ENCODE results near the gene S100A9. TPM values are rescaled to one million over a fixed set of nuclear protein-coding genes. Genes with fewer than 3 reads are reported as not detected.

The S100A9 gene
- total RNA-seq, 1 experiment from 2014 or later: not detected

DNA sequence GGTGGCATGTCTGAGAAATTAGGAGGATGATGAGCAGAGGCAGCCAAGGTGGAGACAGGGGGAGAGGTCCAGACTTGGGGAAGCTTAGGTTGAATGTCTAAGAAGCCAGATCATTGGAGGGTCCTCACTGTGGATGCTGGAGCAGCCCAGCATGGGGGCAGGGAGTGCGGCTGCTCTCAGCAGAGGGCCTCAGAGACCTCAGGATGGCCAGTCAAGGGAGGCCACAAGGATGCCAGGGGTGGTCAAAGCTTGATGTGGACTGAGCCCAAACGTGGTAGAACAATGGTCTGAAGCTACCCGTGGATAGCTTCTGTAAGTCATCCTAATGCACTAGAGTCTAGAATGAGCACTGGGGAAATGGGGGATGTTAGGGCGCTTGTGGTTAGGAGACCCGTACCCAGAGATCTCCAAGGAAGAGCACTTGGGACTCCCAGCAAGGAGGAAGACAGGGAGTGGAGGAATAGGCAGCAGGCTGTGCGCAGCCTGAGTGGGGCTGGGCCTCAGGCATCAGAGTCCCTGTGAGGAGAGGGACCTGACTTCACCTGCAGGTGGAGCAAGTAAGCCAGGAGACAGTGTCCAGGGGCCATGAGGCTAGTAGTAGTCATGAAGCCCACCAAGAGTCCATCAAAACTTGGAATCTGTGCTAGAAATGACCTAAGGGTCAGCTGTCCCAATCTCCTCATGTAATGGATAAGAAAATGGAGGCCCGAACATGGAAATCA, 4.3 kb upstream of the S100A9 start:
- Histone ChIP-seq H3K9me3 (peaks cover 5% of the 10 kb centered on the region; the same call in 1 of the 2 replicates), H3K36me3 (no peaks in the 10 kb centered on the region), H3K27me3 (peaks cover 31% of the 10 kb centered on the region), H3K4me3 (no peak overlapping the region)
- peak; percentile 13 for DNase-seq

DNA sequence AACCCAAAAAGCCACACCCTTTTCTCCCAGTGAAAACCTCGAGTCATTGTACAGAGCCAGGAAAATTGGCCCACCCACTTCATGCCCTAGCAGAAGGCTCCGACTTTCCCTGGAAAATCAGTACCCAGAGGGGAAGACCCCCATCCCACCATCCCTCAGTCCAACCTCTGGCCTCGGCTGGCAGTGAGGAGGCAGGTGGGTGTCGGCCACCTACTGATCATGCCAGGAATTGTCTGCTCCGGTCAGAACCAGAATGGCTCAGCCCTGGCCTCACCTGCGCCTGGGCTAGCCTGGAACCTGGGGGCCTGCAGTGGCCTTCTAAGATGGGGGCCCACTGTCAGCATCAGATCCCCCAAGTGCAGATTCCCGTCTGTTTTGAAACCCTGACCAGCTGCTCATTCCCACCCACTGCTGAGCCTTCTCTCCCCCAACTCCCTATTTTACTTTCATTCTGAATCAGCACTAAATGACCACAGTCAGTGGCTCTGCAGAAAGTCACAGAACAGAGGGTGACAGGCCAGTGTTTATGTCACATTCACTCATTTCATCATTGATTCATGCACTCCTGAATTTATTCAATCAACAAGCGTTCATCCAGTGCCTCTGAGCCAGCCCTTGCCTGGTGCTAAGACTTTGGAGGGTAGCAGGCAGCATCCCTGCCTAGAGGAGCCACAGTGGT, 3.0 kb upstream of the S100A9 start:
- DNase-seq: no peak
- H3K4me3 ChIP-seq: no peak overlapping the region
- peaks cover 22% of the 10 kb centered on the region for H3K27me3 ChIP-seq
- H3K9me3 ChIP-seq: peaks cover 5% of the 10 kb centered on the region; the same call in 1 of the 2 replicates
- H3K36me3 ChIP-seq: no peaks in the 10 kb centered on the region

GRCh38 chr1:153355445-153356071, 2.1 kb upstream of the S100A9 start:
- Histone ChIP-seq H3K36me3 (no peaks in the 10 kb centered on the region), H3K9me3 (peaks cover 5% of the 10 kb centered on the region; the same call in 1 of the 2 replicates), H3K27me3 (peaks cover 15% of the 10 kb centered on the region), H3K4me3 (no peak overlapping the region)
- DNase-seq: peak; percentile 76

DNA sequence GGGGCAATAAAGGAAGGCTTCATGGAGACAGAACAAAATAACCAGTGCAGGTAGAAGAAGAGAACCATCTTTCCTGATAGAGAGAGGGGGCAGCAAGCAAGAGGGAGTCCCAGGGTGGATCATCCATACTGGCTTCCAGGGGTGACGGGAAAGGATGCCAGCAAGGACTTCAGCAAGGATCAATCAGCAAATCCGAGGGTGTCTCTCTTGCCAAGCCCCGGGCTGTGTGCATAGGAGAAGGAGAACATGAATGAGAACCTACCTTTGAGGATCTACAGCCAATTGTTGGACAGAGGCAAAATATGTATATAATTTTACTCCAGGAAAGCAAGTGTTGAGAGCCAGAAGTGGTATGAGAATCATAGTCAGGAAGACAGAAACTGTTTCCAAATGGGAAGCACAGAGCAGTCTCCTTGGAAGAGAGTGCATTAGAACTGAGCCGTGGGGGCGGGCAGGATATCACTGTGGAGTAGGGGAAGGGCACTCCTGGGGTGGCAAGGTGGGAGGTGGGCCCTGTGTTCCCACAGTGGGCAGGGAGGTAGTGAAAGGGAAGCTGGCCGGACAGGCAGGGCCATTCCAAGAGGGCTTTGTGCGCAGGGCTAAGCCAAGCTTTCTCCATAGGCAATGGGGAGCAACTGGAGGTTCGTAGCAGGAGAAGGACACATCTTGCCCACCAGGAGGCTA, 1.1 kb upstream of the S100A9 start:
- no peak for DNase-seq
- H3K4me3 ChIP-seq: no peak overlapping the region
- H3K27me3 ChIP-seq: peaks cover 6% of the 10 kb centered on the region
- H3K9me3 ChIP-seq: peaks cover 5% of the 10 kb centered on the region; the same call in 1 of the 2 replicates
- no peaks in the 10 kb centered on the region for H3K36me3 ChIP-seq

DNA sequence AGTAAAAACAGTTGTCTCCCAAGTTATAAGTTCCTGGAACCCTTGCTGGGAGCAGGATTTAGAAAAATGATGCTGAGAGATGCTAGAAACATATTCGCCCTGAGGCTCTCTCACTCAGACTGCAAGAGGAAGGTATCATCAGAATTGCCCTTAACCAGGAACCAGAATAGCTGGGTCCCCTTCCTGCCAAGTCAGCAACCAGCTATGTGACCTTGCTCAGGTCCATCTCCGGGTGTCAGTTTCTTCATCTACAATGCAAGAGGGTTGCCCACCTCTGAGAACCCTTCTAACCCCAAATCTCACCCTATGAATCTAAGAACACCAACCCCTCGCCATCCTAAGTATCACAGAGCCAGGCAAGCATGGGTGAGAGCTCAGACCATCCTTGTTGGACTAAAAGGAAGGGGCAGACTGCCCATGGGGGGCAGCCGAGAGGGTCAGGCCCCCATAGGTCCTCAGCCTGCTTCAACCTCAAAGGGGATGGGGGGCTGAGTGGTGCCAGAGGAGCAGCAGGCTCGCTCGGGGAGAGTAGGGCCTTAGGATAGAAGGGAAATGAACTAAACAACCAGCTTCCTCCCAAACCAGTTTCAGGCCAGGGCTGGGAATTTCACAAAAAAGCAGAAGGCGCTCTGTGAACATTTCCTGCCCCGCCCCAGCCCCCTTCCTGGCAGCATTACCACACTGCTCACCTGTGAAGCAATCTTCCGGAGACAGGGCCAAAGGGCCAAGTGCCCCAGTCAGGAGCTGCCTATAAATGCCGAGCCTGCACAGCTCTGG, 390 bp upstream of the S100A9 start:
- Histone ChIP-seq H3K4me3 (no peak overlapping the region), H3K36me3 (no peaks in the 10 kb centered on the region), H3K27me3 (no peaks in the 10 kb centered on the region; the same call in 1 of the 2 replicates), H3K9me3 (peaks cover 5% of the 10 kb centered on the region; the same call in 1 of the 2 replicates)
- DNase-seq: no peak

GRCh38 chr1:153358691-153358975, 979 bp downstream of the S100A9 start:
- H3K4me3 ChIP-seq: no peak overlapping the region
- H3K9me3 ChIP-seq: peaks cover 5% of the 10 kb centered on the region; the same call in 1 of the 2 replicates
- no peak for DNase-seq
- H3K27me3 ChIP-seq: no peaks in the 10 kb centered on the region; the same call in 1 of the 2 replicates
- no peaks in the 10 kb centered on the region for H3K36me3 ChIP-seq

GRCh38 chr1:153359241-153359640, 1.6 kb downstream of the S100A9 start:
- no peak for DNase-seq
- H3K9me3 ChIP-seq: peaks cover 5% of the 10 kb centered on the region; the same call in 1 of the 2 replicates
- no peaks in the 10 kb centered on the region for H3K36me3 ChIP-seq
- no peak overlapping the region for H3K4me3 ChIP-seq
- H3K27me3 ChIP-seq: no peaks in the 10 kb centered on the region

DNA sequence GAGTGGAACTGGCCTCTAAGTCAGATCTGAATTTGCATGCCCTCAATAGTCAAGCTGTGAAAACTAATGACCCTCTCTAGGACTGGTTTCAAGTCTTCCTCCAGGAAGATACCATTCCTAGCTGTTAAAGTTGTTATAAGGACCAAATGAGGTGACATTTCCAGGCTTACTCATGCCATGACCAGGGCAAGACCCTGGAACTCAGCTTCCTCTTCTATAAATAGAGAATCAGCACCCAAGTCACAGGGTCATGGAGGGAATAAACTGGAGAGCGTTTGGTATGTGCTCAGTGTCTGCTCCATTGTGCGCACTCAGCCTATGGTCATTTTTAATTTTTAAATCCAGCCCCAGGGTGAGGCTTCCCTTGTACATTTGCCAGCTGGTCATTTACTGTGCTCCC, 2.5 kb downstream of the S100A9 start:
- no peak for DNase-seq
- Histone ChIP-seq H3K4me3 (no peak overlapping the region), H3K27me3 (no peaks in the 10 kb centered on the region), H3K36me3 (no peaks in the 10 kb centered on the region), H3K9me3 (peaks cover 5% of the 10 kb centered on the region; the same call in 1 of the 2 replicates)

GRCh38 chr1:153360592-153361479, 3.2 kb downstream of the S100A9 start:
- Histone ChIP-seq H3K36me3 (no peaks in the 10 kb centered on the region), H3K4me3 (no peak overlapping the region), H3K27me3 (no peaks in the 10 kb centered on the region), H3K9me3 (peaks cover 3% of the 10 kb centered on the region; the same call in 1 of the 2 replicates)
- DNase-seq: no peak

- Histone ChIP-seq H3K27me3 (no peaks in the 10 kb centered on the region; the same call in 1 of the 2 replicates), H3K4me3 (no peak overlapping the region), H3K36me3 (no peaks in the 10 kb centered on the region), H3K9me3 (no peaks in the 10 kb centered on the region)
- DNase-seq: no peak
Observed at GRCh38 chr1:153361480-153362109, 3.9 kb downstream of the S100A9 start.

GRCh38 chr1:153362187-153362775, 4.6 kb downstream of the S100A9 start:
- Histone ChIP-seq H3K36me3 (no peaks in the 10 kb centered on the region), H3K9me3 (no peaks in the 10 kb centered on the region), H3K4me3 (no peak overlapping the region), H3K27me3 (no peaks in the 10 kb centered on the region; the same call in 1 of the 2 replicates)
- DNase-seq: no peak

- H3K9me3 ChIP-seq: no peaks in the 10 kb centered on the region
- H3K36me3 ChIP-seq: no peaks in the 10 kb centered on the region
- H3K27me3 ChIP-seq: no peaks in the 10 kb centered on the region; the same call in 1 of the 2 replicates
- H3K4me3 ChIP-seq: no peak overlapping the region
- DNase-seq: no peak
Observed at GRCh38 chr1:153363641-153364040, 6.0 kb downstream of the S100A9 start.

- DNase-seq: no peak
- Histone ChIP-seq H3K27me3 (no peaks in the 10 kb centered on the region; the same call in 1 of the 2 replicates), H3K36me3 (no peaks in the 10 kb centered on the region), H3K9me3 (no peaks in the 10 kb centered on the region), H3K4me3 (no peak overlapping the region)
Observed at GRCh38 chr1:153364156-153364555, 6.5 kb downstream of the S100A9 start.

- H3K9me3 ChIP-seq: no peaks in the 10 kb centered on the region
- no peak for DNase-seq
- no peaks in the 10 kb centered on the region for H3K36me3 ChIP-seq
- no peaks in the 10 kb centered on the region; the same call in 1 of the 2 replicates for H3K27me3 ChIP-seq
- no peak overlapping the region for H3K4me3 ChIP-seq
Observed at GRCh38 chr1:153364766-153365666, 7.4 kb downstream of the S100A9 start.

All from MG63 (cell line).